Endothelial cell of umbilical vein (primary cell): Measurements from ENCODE around the gene ACADVL. TPM values are rescaled to one million over a fixed set of nuclear protein-coding genes. Genes with fewer than 3 reads are reported as not detected.

Experiments
- BruUV-seq: library from RNA; stranded (reverse); fragments of 400-500 nt; replicated peaks from 2 replicates; lab custom pipeline; 2021; lab: Mats Ljungman, UMichigan
- CTCF ChIA-PET: fragments of 300-600, 350-600 bp; sonication (Branson Sonifier 250); formaldehyde crosslinking; loops from one replicate; lab custom pipeline; 2021; ENCODE audit warnings: antibody characterized with exemption, inconsistent platforms; lab: Charles Lee
- POLR2A ChIA-PET: fragments of 300-600, 350-600 bp; sonication (Branson Sonifier 250); formaldehyde crosslinking; loops from one replicate; lab custom pipeline; 2021; ENCODE audit warnings: antibody characterized with exemption, inconsistent platforms; lab: Charles Lee
- DNase-seq: peaks from one replicate; pipeline ENCODE4 v3.0.0-alpha.2; 2011; ENCODE audit warnings: low read depth, low spot score
- FAIRE-seq: peaks from 2 replicates; lab custom pipeline; 2011; peaks lifted over from hg19 to GRCh38; lab: Jason Lieb, UNC
- H2AFZ ChIP-seq: 2 replicates; pipeline ENCODE4 v1.6.0; 2012; ENCODE audit warnings: low read depth, low read length, control low read depth, inconsistent platforms
- H3K27ac ChIP-seq: 2 replicates; pipeline ENCODE4 v1.5.1; 2011; ENCODE audit warnings: low read depth, mild to moderate bottlenecking, control low read depth, low read length, moderate library complexity; ENCODE audit not compliant: insufficient read depth
- H3K27me3 ChIP-seq, 2 experiments: 2 replicates each; pipeline versions ENCODE4 v1.6.0 to v1.6.1; 2011; ENCODE audit warnings: low read length in 2 of 2, mixed read lengths in 1 of 2; ENCODE audit not compliant: control insufficient read depth in 2 of 2, insufficient read depth in 2 of 2
- H3K36me3 ChIP-seq, 2 experiments: 2 replicates in 1 of 2; 3 replicates in 1 of 2; pipeline ENCODE4 v1.5.1; 2011; ENCODE audit warnings: low read length in 2 of 2, mild to moderate bottlenecking in 1 of 2, moderate library complexity in 1 of 2; ENCODE audit not compliant: control insufficient read depth in 2 of 2, insufficient read depth in 2 of 2; ENCODE audit errors: extremely low read depth in 1 of 2
- H3K4me1 ChIP-seq: 3 replicates; pipeline ENCODE4 v1.5.1; 2011; ENCODE audit warnings: mild to moderate bottlenecking, low read length; ENCODE audit not compliant: control insufficient read depth, insufficient read depth; ENCODE audit errors: extremely low read depth
- H3K4me2 ChIP-seq: 2 replicates; pipeline ENCODE4 v1.6.1; 2011; ENCODE audit warnings: low read length, control low read depth, mixed read lengths; ENCODE audit not compliant: insufficient read depth
- H3K4me3 ChIP-seq, 3 experiments: fragments of 200-600 bp in 1 of 3; sonication (generic), shearing (Covaris generic) in 1 of 3; replicated peaks in 1 of 3; 2 replicates each; pipeline ENCODE4 v1.5.1; 2011 to 2016; ENCODE audit warnings: control low read depth in 3 of 3, low read length in 3 of 3, mild to moderate bottlenecking in 2 of 3, inconsistent platforms in 1 of 3, low read depth in 1 of 3, moderate library complexity in 1 of 3; ENCODE audit not compliant: insufficient read depth in 1 of 3
- H3K79me2 ChIP-seq: 2 replicates; pipeline ENCODE4 v1.6.0; 2012; ENCODE audit warnings: low read length, inconsistent platforms; ENCODE audit not compliant: control insufficient read depth, insufficient read depth
- H3K9ac ChIP-seq: replicated peaks from 2 replicates; pipeline ENCODE3; 2011; ENCODE audit warnings: low read length, control low read depth; ENCODE audit not compliant: insufficient read depth; ENCODE audit errors: extremely low read depth
- H3K9me1 ChIP-seq: replicated peaks from 3 replicates; pipeline ENCODE4 v1.6.0; 2011; ENCODE audit warnings: mild to moderate bottlenecking, low read length; ENCODE audit not compliant: control insufficient read depth, insufficient read depth; ENCODE audit errors: extremely low read depth
- H3K9me3 ChIP-seq: replicated peaks from 2 replicates; pipeline ENCODE4 v1.5.1; 2012; ENCODE audit warnings: low read length, inconsistent platforms; ENCODE audit not compliant: control insufficient read depth, insufficient read depth
- H4K20me1 ChIP-seq: replicated peaks from 2 replicates; pipeline ENCODE3; 2011; ENCODE audit warnings: mild to moderate bottlenecking, low read length; ENCODE audit not compliant: control insufficient read depth, insufficient read depth; ENCODE audit errors: extremely low read depth
- CTCF ChIP-seq, 2 donors: IDR thresholded peaks; 1 replicate in 1 of 2; 2 replicates in 1 of 2; pipeline ENCODE4 v1.5.1; 2011; ENCODE audit warnings: low read length in 2 of 2, mild to moderate bottlenecking in 2 of 2, moderate library complexity in 2 of 2, control low read depth in 1 of 2, inconsistent platforms in 1 of 2, low read depth in 1 of 2; ENCODE audit not compliant: insufficient read depth in 1 of 2; ENCODE audit errors: extremely low read depth in 1 of 2
- EZH2 ChIP-seq: IDR thresholded peaks from 2 replicates; pipeline ENCODE4 v1.6.1; 2012; ENCODE audit warnings: borderline replicate concordance, low read depth, mild to moderate bottlenecking, moderate library complexity, low read length, inconsistent platforms; ENCODE audit not compliant: severe bottlenecking
- FOS ChIP-seq: IDR thresholded peaks from 2 replicates; pipeline ENCODE4 v1.6.1; 2011; ENCODE audit warnings: mild to moderate bottlenecking, low read length, moderate library complexity, borderline replicate concordance; ENCODE audit not compliant: insufficient read depth
- GATA2 ChIP-seq: IDR thresholded peaks from 2 replicates; pipeline ENCODE4 v1.7.0; 2011; ENCODE audit warnings: low read depth, mild to moderate bottlenecking, moderate library complexity, mixed read lengths, low read length; ENCODE audit not compliant: insufficient read length, insufficient read depth
- JUN ChIP-seq: IDR thresholded peaks from 2 replicates; pipeline ENCODE4 v1.6.1; 2011; ENCODE audit warnings: borderline replicate concordance, low read depth; ENCODE audit not compliant: insufficient read length, insufficient read depth
- MAX ChIP-seq: IDR thresholded peaks from 2 replicates; pipeline ENCODE4 v1.6.1; 2011; ENCODE audit not compliant: insufficient read depth, insufficient read length
- MYC ChIP-seq: IDR thresholded peaks from one replicate; pipeline ENCODE4 v1.6.1; 2011; ENCODE audit warnings: mild to moderate bottlenecking, low read depth, low read length
- POLR2A ChIP-seq: IDR thresholded peaks from 2 replicates; pipeline ENCODE4 v1.6.1; 2012; ENCODE audit warnings: low read depth, mild to moderate bottlenecking, control low read depth, low read length
- POLR2AphosphoS5 ChIP-seq: IDR thresholded peaks from 2 replicates; pipeline ENCODE4 v1.6.1; 2012; ENCODE audit warnings: low read depth, mild to moderate bottlenecking, control low read depth, low read length, moderate library complexity; ENCODE audit not compliant: insufficient read depth
- dilution Hi-C: fragments of 300-500 bp; cut with MboI; formaldehyde crosslinking; loops from one replicate; pipeline ENCODE4 v1.15.0; 2019; ENCODE audit warnings: low sequenced_read_pairs; ENCODE audit not compliant: extremely low pct_ligation_motif_present
- intact Hi-C: fragments of 100-400 bp; cut with micrococcal nuclease; formaldehyde crosslinking; loops from one replicate; pipeline ENCODE4 v1.10.0; 2022
- polyA plus RNA-seq, 4 experiments: library from polyadenylated mRNA; depleted of rRNA in 3 of 4; stranded (reverse) in 3 of 4; unstranded in 1 of 4; fragments of >200 nt; gene quantifications; 2 replicates each; pipeline versions ENCODE4 v1.2.1 to v1.2.3, GENCODE V29; 2011 to 2012; ENCODE audit warnings: missing spikeins in 1 of 4
- total RNA-seq: library from RNA; stranded (reverse); gene quantifications from 2 replicates; pipeline ENCODE4 v1.2.3, GENCODE V29; 2021

The ACADVL gene
- total and polyA plus RNA-seq, 2 donors (not counting 3 experiments of a cell fraction or from before 2014, with no cell fraction given): 308 to 376 TPM

GRCh38 chr17:7262935-7263800 lies 43.4 kb downstream of the ACADVL start:
- dilution Hi-C loops: no loop called here
- H3K27ac ChIP-seq: no peak overlapping the region
- no peaks in the 10 kb centered on the region for H3K27me3 ChIP-seq
- no peaks in the 10 kb centered on the region for H3K79me2 ChIP-seq
- intact Hi-C loops: no loop called here
- DNase-seq (no peak), FAIRE-seq (peak; percentile 91)
- BruUV-seq: no TSS peak
- H3K4me2 ChIP-seq: peak overlapping the region; percentile 2
- ChIA-PET CTCF (interaction anchor here (0.6 to 1.5 kb wide), 3 partner anchors 13 to 33 kb away, joined by 3 to 4 read pairs (median 3); partner anchors contain the start of gene SLC2A4), POLR2A (interaction anchor here (0.6 kb wide), 1 partner anchor 667 kb away, joined by 9 read pairs; no protein-coding TSS in a partner anchor)
- H4K20me1 ChIP-seq: no peaks in the 10 kb centered on the region
- no peak for TF ChIP-seq GATA2
- TF ChIP-seq EZH2: no peak
- no peak for TF ChIP-seq MYC
- TF ChIP-seq POLR2A: no peak
- no peak for TF ChIP-seq CTCF (IDR thresholded peaks at IDR 0.05; ENCODE audit: extremely low read depth in 1 of 2, insufficient read depth in 1 of 2, low read depth in 1 of 2, low read length in 2 of 2)
- TF ChIP-seq MAX: no peak
- TF ChIP-seq JUN: no peak
- no peak for TF ChIP-seq POLR2AphosphoS5
- TF ChIP-seq FOS: no peak
- peak overlapping the region; percentile 11 for H3K9ac ChIP-seq
- H3K9me3 ChIP-seq: no peaks in the 10 kb centered on the region
- peak overlapping the region; percentile 81 for H2AFZ ChIP-seq
- H3K4me1 ChIP-seq: peaks cover 26% of the 10 kb centered on the region
- peaks cover 0 to 5% of the 10 kb centered on the region in 2 experiments for H3K36me3 ChIP-seq
- no peaks in the 10 kb centered on the region for H3K9me1 ChIP-seq
- peak overlapping the region; percentile 18 to 35 (median 22) for H3K4me3 ChIP-seq
